GM19025 (cell line): ENCODE results near the gene NFILZ.
"Not testable (repeated sequence)": the region's sequence is repeated elsewhere in the genome, so short reads cannot be mapped to it uniquely, and the experiment has no call there.

Experiments used
- ATAC-seq: cut with Tn5 transposase; IDR thresholded peaks from one replicate; pipeline ENCODE4 v1.9.1; 2021; ENCODE audit warnings: mild to moderate bottlenecking, low read depth, moderate library complexity; ENCODE audit not compliant: unreplicated experiment

The NFILZ gene

DNA sequence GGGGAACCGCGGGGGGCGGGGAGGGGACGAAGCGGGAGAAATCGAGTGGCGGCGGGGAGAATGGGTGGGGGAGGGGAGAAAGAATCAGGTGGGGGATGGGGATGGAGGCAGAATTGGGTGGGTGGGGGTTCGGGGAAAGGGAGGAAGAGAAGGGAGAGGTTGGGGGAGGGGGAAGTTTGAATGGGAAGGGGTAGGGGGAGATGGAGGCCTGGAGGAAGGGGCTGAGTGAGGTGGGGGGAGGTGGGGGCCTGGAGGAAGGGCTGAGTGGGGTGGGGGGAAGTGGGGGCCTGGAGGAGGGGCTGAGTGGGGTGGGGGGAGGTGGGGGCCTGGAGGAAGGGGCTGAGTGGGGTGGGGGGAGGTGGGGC, 19.5 kb upstream of the NFILZ start:
- ATAC-seq, result no peak

GRCh38 chr19:8611391-8611876, 19.0 kb upstream of the NFILZ start:
- ATAC-seq, result no peak

DNA sequence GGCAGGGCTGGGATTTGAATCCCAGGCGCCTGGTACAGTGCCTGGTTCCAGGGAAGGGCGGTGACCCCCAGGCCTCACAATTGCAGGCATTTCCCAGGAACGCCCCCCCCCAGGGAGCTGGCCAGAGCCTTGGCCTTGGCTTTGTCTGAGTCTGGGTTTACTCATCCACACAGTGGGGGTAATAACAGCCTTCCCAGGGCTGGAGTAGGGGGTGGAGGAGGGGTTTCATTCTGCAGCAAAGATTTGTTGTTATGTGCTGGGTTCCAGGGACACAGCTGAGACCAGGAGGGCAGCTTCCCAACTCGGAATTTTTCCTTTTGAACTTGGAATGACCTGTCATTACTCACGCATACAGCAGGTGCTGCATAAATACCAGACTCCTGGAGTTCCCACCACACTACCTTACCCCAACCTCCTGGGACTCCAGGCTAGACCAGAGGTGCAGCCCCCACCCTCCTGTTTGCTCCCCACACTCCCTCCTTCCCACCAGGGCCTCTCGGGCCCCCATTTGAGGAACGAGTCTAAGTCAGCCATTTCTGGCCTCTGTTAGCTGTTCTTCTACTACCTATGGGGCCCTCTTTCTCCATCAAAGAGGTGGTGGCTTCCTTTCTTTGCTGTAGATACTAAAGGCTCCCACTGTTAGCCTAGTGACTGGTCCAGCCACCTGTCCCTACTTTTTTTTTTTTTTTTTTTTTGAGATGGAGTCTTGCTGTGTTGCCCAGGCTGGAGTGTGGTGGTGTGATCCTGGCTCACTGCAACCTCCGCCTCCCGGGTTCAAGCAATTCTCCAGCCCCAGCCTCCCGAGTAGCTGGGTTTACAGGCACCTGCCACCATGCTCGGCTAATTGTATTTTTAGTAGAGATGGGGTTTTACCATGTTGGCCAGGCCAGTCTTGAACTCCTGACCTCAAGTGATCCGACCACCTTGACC, 18.3 kb upstream of the NFILZ start:
- ATAC-seq, result no peak

- no peak for ATAC-seq
These were observed 17.6 kb upstream of the NFILZ start for GRCh38 chr19:8612807-8613171.

DNA sequence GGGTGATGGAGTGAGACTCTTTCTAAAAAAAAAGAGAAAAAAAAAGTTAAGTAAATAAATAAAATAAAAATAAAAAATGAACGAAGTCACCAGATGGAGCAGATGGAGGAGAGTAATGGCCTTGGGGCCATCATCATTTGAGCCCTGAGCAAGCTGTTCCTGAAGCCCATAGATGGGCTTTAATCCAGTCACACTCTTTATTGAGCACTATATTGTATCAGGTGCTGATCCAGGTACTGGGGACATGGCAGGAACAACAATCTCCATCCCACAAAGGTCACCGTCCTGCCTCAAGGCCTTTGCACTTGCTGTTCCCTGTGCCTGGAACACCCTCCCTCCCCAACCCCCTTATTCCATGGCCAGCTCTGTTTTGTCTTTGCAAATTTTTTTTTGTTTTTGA, 16.0 kb upstream of the NFILZ start:
- ATAC-seq, result no peak

- ATAC-seq, result no peak
These were observed 15.4 kb upstream of the NFILZ start for GRCh38 chr19:8615024-8615423.

DNA sequence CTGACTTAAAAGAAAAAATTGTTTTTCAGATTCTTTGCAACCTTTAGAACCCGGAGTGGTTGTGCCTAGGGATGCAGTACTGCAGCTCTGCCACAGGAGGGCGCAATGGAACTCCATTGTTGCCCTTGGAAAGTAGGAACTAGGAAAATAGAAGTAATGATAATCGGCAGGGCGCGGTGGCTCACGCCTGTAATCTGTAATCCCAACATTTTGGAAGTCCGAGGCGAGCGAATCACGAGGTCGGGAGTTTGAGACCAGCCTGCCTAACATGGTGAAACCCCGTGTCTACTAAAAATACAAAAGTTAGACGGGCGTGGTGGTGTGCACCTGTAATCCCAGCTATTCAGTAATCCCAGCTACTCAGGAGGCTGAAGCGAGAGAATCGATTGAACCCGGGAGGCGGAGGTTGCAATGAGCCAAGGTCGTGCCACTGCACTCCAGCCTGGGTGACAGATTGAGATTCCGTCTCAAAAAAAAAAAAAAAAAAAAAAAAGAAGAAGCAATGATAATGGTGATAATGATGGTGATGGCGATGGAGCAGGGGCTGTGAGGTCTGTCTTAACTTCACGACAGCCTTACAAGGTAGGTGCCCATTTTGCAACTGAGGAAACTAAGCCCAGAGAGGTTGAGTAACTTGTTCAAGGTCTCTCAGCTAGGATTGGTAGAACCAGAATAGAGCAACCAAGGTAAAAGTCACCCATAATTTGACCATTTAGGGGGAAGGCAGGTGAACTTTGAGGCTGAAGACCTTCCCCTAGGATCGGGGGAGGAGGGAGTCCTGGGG, 14.4 kb upstream of the NFILZ start:
- no peak for ATAC-seq

DNA sequence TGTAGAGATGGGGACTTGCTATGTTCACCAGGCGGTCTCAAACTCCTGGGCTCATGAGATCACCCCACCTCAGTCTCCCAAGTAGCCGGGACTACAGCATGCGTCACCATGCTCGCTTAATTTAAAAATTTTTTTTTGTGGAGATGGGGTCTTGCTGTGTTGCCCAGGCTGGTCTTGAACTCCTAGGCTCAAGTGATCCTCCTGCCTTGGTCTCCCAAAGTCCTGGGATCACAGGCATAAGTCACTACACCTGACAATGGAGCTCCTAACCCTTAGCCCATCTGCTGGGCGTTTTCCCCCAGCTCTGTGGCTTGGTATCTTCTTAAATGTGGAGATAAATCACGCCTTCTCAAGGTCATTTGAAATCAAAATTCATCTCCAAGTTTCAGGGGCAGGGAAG, 13.6 kb upstream of the NFILZ start:
- ATAC-seq, result no peak

DNA sequence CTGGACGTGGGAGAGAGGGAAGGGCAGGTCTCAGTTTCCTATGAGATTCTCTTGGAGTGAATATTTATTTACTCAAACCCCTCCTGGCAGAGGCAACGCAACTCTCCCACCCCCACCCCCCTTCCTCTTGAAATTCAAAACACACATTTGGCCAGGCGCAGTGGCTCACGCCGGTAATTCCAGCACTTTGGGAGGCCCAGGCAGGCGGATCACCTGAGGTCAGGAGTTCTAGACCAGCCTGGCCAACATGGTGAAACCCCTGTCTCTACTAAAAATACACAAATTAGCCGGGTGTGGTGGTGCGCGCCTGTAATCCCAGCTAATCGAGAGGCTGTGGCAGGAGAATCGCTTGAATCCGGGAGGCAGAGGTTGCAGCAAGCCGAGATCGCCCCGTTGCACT, 13.1 kb upstream of the NFILZ start:
- not testable (repeated sequence) for ATAC-seq

- ATAC-seq, result no peak
These were observed 12.4 kb upstream of the NFILZ start for GRCh38 chr19:8617984-8618383.

- no peak for ATAC-seq
These were observed 11.7 kb upstream of the NFILZ start for GRCh38 chr19:8618751-8619150.

- not testable (repeated sequence) for ATAC-seq
These were observed 7.5 kb upstream of the NFILZ start for GRCh38 chr19:8622886-8623285.

- no peak for ATAC-seq
These were observed 3.6 kb upstream of the NFILZ start for GRCh38 chr19:8626842-8627241.

- ATAC-seq, result no peak
These were observed 1.2 kb upstream of the NFILZ start for GRCh38 chr19:8629184-8629583.

DNA sequence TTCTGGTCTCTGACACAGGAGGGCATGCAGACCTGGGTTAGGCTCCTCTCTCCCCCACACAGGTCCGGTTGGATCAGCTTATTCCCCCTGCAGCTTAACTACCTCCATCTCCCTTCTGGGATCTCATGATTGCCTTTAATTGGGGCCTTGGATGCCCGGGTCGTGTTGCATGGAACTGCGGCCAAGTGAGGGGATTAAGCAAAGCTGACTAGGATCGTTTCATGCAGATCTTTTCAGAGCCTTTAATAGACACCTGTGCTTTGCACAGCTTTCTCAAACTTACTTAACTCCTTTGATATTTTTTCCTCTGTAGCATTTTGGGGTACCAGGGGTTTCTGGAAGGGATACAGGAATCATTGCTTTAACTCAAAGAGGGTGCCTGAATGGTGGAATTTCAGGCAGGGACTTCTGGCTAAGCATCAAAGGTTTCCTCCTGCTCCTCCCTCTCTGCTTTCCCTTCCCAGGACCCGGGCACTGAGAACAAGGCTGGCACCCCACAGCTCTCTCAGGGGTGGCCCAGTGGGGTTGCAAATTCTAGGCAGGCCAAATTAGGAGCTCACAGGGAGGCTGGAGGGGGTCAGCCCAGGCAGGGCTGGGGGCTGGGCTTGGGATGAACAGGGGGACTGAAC, 477 bp downstream of the NFILZ start:
- ATAC-seq, result no peak

DNA sequence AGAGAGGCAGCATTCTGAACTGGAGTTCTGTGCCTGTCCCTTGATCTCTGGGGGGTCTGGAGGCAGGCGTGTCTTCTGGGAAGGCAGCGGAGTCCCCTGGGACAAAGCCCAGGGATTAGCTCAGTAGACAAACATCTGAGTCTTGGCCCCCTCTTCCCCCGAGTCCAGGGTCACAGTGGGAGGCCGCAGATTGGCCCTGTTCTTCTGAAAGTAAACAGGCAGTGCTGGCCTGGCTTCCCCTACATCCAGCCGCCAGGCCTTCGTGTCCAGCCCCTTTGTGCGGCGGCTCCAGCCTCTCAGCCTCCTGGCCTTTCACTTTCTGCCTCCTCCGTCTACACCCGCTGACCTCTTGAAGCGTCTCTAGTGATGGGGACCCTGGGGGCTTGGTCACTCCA, 989 bp downstream of the NFILZ start:
- ATAC-seq, result no peak

DNA sequence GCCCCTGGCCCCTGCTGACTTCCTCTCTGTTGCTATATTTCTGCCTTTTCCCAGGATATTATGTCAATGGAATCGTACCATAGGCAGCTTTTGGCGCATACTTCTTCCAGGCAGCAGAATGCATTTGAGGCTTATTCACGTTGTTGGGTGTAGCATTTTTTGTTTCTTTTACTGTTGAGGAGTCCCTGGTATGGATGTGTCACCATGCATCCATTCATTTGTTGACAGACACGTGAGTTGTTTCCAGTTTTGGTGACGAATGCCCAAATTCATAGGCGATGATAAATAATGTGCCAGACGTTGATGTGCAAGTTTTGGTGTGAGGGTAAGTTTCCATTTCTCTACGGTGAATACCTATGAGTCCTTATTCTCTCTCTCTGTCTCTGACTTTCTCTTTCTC, 5.0 kb downstream of the NFILZ start:
- no peak for ATAC-seq

DNA sequence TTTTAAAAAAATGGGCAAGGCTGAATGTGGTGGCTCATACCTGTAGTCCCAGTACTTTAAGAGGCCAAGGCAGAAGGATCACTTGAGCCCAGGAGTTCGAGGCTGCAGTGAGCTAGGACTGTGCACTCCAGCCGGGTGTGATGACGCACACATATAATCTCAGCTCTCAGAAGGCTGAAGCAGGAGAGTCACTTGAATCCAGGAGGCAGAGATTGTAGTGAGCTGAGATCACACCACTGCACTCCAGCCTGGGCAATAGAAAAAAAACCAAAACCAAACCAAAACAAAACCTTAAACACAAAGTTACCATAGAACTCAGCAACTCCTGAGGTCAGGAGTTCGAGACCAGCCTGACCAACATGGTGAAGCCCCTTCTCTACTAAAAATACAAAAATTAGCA, 6.6 kb downstream of the NFILZ start:
- not testable (repeated sequence) for ATAC-seq

GRCh38 chr19:8638078-8638619, 7.7 kb downstream of the NFILZ start:
- no peak for ATAC-seq

GRCh38 chr19:8639821-8640401, 9.5 kb downstream of the NFILZ start:
- no peak for ATAC-seq
